Transverse colon (tissue), 4 donors: Measurements from ENCODE around the gene SORT1.

Experiments
- CTCF ChIP-seq, 5 experiments: fragments of 200-600 bp in 3 of 5; fragments of 450-650 bp in 2 of 5; sonication (generic) in 3 of 5; IDR thresholded peaks; 1 replicate in 2 of 5; 2 replicates in 3 of 5; pipeline ENCODE4 v1.5.1; 2016 to 2017; ENCODE audit warnings: antibody characterized with exemption in 5 of 5, inconsistent platforms in 3 of 5, mild to moderate bottlenecking in 2 of 5, moderate library complexity in 1 of 5
- POLR2A ChIP-seq: fragments of 450-650 bp; IDR thresholded peaks from one replicate; pipeline ENCODE4 v1.6.1; 2016; ENCODE audit warnings: antibody characterized with exemption, mild to moderate bottlenecking, moderate library complexity
- POLR2AphosphoS5 ChIP-seq, 3 donors: sonication (generic); formaldehyde crosslinking; IDR thresholded peaks; one replicate each; pipeline ENCODE4 v1.6.1; 2016; ENCODE audit warnings: antibody characterized with exemption in 3 of 3

DNA sequence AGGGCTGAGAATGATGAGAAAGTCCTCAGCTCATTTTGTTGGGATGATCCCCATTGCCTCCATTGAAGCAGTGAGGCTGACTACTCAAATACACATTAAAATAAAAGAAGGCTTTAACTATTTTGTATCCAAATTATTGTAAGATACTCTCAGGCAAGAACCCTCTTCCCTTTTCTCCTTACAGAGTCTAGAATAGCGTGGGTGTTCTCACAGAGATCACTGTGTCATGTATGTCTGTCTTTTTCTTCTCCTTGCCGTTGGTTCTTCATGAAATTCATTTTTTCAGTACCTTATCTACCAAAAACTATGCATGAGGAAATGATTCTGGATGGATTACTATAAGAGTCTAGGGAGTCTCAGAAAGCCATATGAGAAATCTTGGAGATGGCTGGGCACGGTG lies 30.1 kb downstream of the SORT1 start:
- TF ChIP-seq CTCF (IDR thresholded peaks at IDR 0.05) (no peak), POLR2A (no peak), POLR2AphosphoS5 (IDR thresholded peaks at IDR 0.05) (no peak)
